Left ventricle myocardium inferior (tissue), 1 donor: ENCODE measurements around the gene GPHA2. TPM values are rescaled to one million over a fixed set of nuclear protein-coding genes. Genes with fewer than 3 reads are reported as not detected.

ENCODE experiments used
- DNase-seq: peaks from one replicate; pipeline ENCODE4 v3.0.0-alpha.2; 2020
- H3K27ac ChIP-seq: fragments of 200-600 bp; replicated peaks from 2 replicates; pipeline ENCODE4 v1.8.0; 2021
- H3K27me3 ChIP-seq: fragments of 200-600 bp; 2 replicates; pipeline ENCODE4 v1.8.0; 2021; ENCODE audit warnings: low read depth
- H3K36me3 ChIP-seq: fragments of 200-600 bp; 2 replicates; pipeline ENCODE4 v1.8.0; 2021
- H3K4me1 ChIP-seq: fragments of 200-600 bp; 2 replicates; pipeline ENCODE4 v1.8.0; 2021
- H3K4me3 ChIP-seq: fragments of 200-600 bp; 2 replicates; pipeline ENCODE4 v1.8.0; 2021; ENCODE audit warnings: mild to moderate bottlenecking, moderate library complexity
- H3K9me3 ChIP-seq: fragments of 200-600 bp; replicated peaks from 2 replicates; pipeline ENCODE4 v1.8.0; 2021
- CTCF ChIP-seq: fragments of 200-600 bp; IDR thresholded peaks from 2 replicates; pipeline ENCODE4 v1.8.0; 2021; ENCODE audit warnings: antibody characterized with exemption, mild to moderate bottlenecking, borderline replicate concordance
- intact Hi-C: fragments of 100-400 bp; cut with micrococcal nuclease; formaldehyde crosslinking; loops from one replicate; pipeline ENCODE4 v1.11.0; 2022
- microRNA-seq: library from miRNA; unstranded; fragments of <30 nt; microRNA quantifications from one replicate; pipeline ENCODE4 v1.2.0, GENCODE V29; 2020
- total RNA-seq: library from RNA; stranded (reverse); fragmentation: NEBNext Ultra II Directional; extraction: Animal tissue kit (Norgen Biotek cat#: 25700); gene quantifications from one replicate; pipeline ENCODE4 v1.2.1, GENCODE V29; 2021
- donor health status: DM: no; HTN: yes; CAD: no; lungs with severe emphysema.

The GPHA2 gene
- total RNA-seq, 1 donor from 2014 or later: not detected

DNA sequence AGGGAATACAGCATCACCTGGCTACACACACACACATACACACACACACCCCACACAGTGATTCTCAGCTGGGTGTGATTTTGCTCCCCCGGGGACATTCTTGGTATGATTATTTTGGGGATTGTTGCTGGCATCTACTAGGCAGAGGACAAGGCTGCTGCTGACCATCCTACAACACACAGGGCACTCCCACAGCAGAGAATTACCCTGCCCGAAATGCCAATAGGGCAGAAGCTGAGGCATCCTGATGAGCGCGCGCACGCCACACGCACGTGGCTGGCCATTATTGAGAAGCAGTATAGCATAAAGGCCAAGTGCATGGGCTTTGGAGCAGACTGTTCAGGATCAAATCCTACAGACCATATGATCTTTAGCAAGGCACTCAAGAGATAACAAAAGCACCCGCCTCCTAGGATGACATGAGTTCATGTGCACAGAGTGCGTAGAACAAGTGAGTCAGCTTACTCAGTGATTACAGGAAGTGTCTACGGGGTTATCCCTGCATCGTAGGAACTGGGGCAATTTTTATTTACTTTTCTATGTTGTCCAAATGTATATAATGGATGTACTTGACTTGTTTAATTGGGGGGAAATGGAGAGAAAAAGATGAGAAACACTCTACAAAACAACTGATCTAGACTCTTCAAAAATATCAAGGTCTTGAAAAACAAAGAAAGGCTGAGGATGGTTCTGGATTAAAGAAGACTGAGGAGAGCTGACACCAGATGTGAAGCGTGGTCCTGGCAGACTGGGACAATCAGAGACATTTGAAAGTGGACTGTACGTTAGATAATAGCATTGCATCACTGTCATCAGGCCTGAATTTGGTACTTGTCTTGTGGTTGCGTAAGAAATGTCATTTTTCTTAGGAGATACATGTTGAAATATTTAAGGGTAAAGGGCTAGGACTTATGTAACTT is 50.1 kb downstream of the GPHA2 start:
- intact Hi-C loops: no loop called here

More for the DNA sequence above, 50.1 kb downstream of the GPHA2 start:
- no peak for TF ChIP-seq CTCF
- Histone ChIP-seq H3K27ac (peak overlapping the region; percentile 30), H3K9me3 (no peaks in the 10 kb centered on the region), H3K4me3 (no peak overlapping the region), H3K4me1 (peaks cover 31% of the 10 kb centered on the region), H3K27me3 (no peaks in the 10 kb centered on the region), H3K36me3 (no peaks in the 10 kb centered on the region)
- no peak for DNase-seq

Small RNAs within 50 kb of the gene (microRNA-seq; reads per million reads assigned to microRNA genes)
- gene MIR6749: not detected
- not detected for gene MIR6750

Other genes with a start within 250 kb of the GPHA2 start
- 0.71 TPM for gene NRXN2, start 212.7 kb downstream of the GPHA2 start, total RNA-seq
- 21.1 TPM for gene RASGRP2, start 191.8 kb downstream of the GPHA2 start, total RNA-seq
- 89.5 TPM for gene PYGM, start 175.9 kb downstream of the GPHA2 start, total RNA-seq
- 188 TPM for gene SF1, start 157.4 kb downstream of the GPHA2 start, total RNA-seq
- 7.5 TPM for gene MAP4K2, start 132.7 kb downstream of the GPHA2 start, total RNA-seq
- gene MEN1, start 125.3 kb downstream of the GPHA2 start, total RNA-seq: 8.7 TPM
- gene CDC42BPG, start 91.2 kb downstream of the GPHA2 start, total RNA-seq: 1.1 TPM
- 40.3 TPM for gene EHD1, start 57.3 kb downstream of the GPHA2 start, total RNA-seq
- 13.1 TPM for gene ATG2A, start 18.7 kb downstream of the GPHA2 start, total RNA-seq
- 22.5 TPM for gene PPP2R5B, start 11.2 kb downstream of the GPHA2 start, total RNA-seq
- not detected for gene MAJIN, start 36.2 kb upstream of the GPHA2 start, total RNA-seq
- gene BATF2, start 61.1 kb upstream of the GPHA2 start, total RNA-seq: 1.3 TPM
- 128 TPM for gene ARL2, start 78.3 kb upstream of the GPHA2 start, total RNA-seq
- 15.7 TPM for gene SNX15, start 91.5 kb upstream of the GPHA2 start, total RNA-seq
- gene SAC3D1, start 105.3 kb upstream of the GPHA2 start, total RNA-seq: 5.6 TPM
- 4.8 TPM for gene NAALADL1, start 122.7 kb upstream of the GPHA2 start, total RNA-seq
- gene CDCA5, start 148.1 kb upstream of the GPHA2 start, total RNA-seq: 1.3 TPM
- 23.1 TPM for gene ZFPL1, start 148.3 kb upstream of the GPHA2 start, total RNA-seq
- gene VPS51, start 160.3 kb upstream of the GPHA2 start, total RNA-seq: 92.2 TPM
- 56.7 TPM for gene TM7SF2, start 176.0 kb upstream of the GPHA2 start, total RNA-seq
- gene ZNHIT2, start 181.8 kb upstream of the GPHA2 start, total RNA-seq: 6.1 TPM
- gene FAU, start 186.2 kb upstream of the GPHA2 start, total RNA-seq: 629 TPM
- 32.1 TPM for gene MRPL49, start 186.4 kb upstream of the GPHA2 start, total RNA-seq
- gene SYVN1, start 198.6 kb upstream of the GPHA2 start, total RNA-seq: 25.6 TPM
- not detected for gene SPDYC, start 234.3 kb upstream of the GPHA2 start, total RNA-seq
- 74.6 TPM for gene CAPN1, start 246.0 kb upstream of the GPHA2 start, total RNA-seq